Measurements from ENCODE around the gene TRMO. TPM values are rescaled to one million over a fixed set of nuclear protein-coding genes. Genes with fewer than 3 reads are reported as not detected.
"Not testable (repeated sequence)": the region's sequence is repeated elsewhere in the genome, so short reads cannot be mapped to it uniquely, and the experiment has no call there.

The TRMO gene
- total RNA-seq, 1 donor from 2014 or later = 6.8 TPM

DNA sequence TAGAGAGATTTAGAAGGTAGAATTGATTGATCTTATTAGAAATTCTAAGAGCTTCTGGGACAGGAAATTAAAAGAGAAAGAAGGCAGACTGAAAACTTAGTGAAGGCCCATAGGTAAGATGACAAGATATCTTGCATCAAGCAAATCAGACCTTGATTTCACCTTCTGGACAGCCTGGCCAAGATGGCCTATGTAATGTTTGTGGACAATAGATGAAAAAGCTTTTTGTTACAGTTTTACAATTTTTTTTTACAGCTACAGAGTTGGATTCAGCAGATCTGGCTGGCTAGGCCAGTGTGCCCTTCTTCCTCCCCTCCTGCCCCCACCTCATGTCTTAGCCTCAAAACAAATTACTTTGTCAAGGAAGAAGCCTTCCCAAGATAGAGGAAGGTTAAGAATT, 37.3 kb upstream of the TRMO start:
- Mint-ChIP-seq H3K4me1 (ENCODE audit: unreplicated experiment) (no peaks in the 10 kb centered on the region), H3K27me3 (ENCODE audit: unreplicated experiment) (no peaks in the 10 kb centered on the region), H3K4me3 (ENCODE audit: unreplicated experiment) (no peak overlapping the region), H3K36me3 (ENCODE audit: low read depth, unreplicated experiment) (no peaks in the 10 kb centered on the region), H3K9me3 (ENCODE audit: unreplicated experiment) (no peaks in the 10 kb centered on the region), H3K27ac (ENCODE audit: unreplicated experiment) (no peak overlapping the region)
- no peak for DNase-seq (ENCODE audit: low spot score)
- TF ChIP-seq, protein P1, sequence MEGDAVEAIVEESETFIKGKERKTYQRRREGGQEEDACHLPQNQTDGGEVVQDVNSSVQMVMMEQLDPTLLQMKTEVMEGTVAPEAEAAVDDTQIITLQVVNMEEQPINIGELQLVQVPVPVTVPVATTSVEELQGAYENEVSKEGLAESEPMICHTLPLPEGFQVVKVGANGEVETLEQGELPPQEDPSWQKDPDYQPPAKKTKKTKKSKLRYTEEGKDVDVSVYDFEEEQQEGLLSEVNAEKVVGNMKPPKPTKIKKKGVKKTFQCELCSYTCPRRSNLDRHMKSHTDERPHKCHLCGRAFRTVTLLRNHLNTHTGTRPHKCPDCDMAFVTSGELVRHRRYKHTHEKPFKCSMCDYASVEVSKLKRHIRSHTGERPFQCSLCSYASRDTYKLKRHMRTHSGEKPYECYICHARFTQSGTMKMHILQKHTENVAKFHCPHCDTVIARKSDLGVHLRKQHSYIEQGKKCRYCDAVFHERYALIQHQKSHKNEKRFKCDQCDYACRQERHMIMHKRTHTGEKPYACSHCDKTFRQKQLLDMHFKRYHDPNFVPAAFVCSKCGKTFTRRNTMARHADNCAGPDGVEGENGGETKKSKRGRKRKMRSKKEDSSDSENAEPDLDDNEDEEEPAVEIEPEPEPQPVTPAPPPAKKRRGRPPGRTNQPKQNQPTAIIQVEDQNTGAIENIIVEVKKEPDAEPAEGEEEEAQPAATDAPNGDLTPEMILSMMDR (IDR thresholded peaks at IDR 0.05; ENCODE audit: unreplicated experiment) = no peak

DNA sequence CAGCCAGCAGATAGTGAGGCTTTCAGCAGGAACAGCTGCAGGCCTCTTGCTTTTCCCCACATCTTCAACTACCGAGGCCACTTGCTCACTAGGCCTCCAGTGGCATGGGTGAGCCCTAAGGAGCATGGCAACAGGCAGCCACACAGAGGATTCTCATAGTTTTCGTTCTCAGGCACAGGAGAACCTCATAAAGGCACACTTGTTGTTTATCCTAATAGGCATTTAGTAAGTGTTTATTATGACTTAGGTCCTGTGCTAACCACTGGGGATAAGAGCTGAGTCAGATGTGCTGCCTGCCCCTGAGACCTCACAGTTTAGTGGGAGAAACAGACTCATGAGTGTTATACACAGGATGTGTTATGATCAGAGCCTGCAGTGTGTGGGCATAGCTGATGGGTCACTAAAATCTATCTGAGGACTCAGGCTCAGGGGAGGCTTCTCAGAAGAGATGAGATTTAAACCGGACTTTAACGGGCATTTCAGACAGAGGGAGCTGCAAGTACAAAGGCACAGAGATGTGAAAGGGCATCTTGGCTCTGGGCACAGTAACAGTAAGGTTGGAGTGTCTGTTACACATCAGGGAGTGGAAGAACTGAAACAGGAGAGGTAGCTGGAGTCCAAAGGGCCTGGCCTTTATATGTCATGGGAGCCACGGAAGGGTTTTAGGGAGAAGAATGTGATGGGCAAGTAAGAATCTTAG, 36.7 kb upstream of the TRMO start:
- no peaks in the 10 kb centered on the region for H3K36me3 Mint-ChIP-seq (ENCODE audit: low read depth, unreplicated experiment)
- H3K27ac Mint-ChIP-seq (ENCODE audit: unreplicated experiment) = no peak overlapping the region
- no peak for DNase-seq (ENCODE audit: low spot score)

DNA sequence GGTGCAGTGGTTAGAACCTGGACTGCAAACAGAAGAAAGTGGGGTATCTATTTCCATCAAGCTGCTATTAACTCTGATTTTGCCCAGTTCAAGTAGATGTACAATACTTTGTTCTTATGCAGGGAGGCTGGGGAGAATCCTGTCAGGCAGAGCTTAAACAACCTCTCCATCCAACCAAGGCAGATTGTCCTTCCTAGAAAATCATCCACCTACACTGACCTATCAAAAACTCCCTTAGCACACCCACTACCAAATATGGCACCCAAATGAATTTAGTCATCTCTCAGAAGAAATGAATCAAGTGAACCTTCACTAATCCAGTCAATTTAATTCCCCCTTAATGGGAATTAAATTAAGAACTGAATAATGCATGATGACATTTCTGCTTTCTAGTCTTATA, 34.0 kb upstream of the TRMO start:
- Mint-ChIP-seq H3K9me3 (ENCODE audit: unreplicated experiment) (no peaks in the 10 kb centered on the region), H3K4me3 (ENCODE audit: unreplicated experiment) (no peak overlapping the region), H3K36me3 (ENCODE audit: low read depth, unreplicated experiment) (no peaks in the 10 kb centered on the region), H3K4me1 (ENCODE audit: unreplicated experiment) (no peaks in the 10 kb centered on the region), H3K27me3 (ENCODE audit: unreplicated experiment) (no peaks in the 10 kb centered on the region), H3K27ac (ENCODE audit: unreplicated experiment) (no peak overlapping the region)
- no peak for DNase-seq (ENCODE audit: low spot score)
- TF ChIP-seq, protein P1 (IDR thresholded peaks at IDR 0.05; ENCODE audit: unreplicated experiment) = no peak

More for the DNA sequence above, 36.7 kb upstream of the TRMO start:
- no peaks in the 10 kb centered on the region for H3K4me1 Mint-ChIP-seq (ENCODE audit: unreplicated experiment)
- H3K4me3 Mint-ChIP-seq (ENCODE audit: unreplicated experiment) = no peak overlapping the region
- TF ChIP-seq, protein P1 (IDR thresholded peaks at IDR 0.05; ENCODE audit: unreplicated experiment) = no peak
- no peaks in the 10 kb centered on the region for H3K27me3 Mint-ChIP-seq (ENCODE audit: unreplicated experiment)
- H3K9me3 Mint-ChIP-seq (ENCODE audit: unreplicated experiment) = no peaks in the 10 kb centered on the region

DNA sequence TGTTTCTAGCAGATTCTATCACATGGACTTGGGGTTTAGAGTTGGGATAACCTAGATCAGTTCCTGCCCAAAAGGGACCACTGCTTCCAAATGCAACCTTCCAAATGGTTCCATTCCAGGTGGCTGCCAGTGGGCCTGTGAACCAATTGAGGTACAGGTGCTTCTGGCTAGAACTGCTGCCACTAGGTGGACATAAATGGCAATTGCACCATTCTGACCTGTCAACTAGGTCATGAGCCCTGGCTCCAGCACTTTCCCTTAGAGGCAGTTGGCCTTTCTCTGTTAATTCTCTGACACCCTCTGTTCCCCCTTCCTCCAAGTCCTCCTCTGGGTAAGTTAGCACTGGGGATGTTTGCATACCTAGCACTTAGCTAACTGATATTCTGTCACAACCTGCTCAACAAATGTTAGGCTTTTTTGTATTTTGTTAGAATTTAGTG, 32.3 kb upstream of the TRMO start:
- TF ChIP-seq, protein P1 (IDR thresholded peaks at IDR 0.05; ENCODE audit: unreplicated experiment) = peak; percentile 65
- no peak overlapping the region for H3K4me3 Mint-ChIP-seq (ENCODE audit: unreplicated experiment)
- no peaks in the 10 kb centered on the region for H3K36me3 Mint-ChIP-seq (ENCODE audit: low read depth, unreplicated experiment)
- H3K27me3 Mint-ChIP-seq (ENCODE audit: unreplicated experiment) = no peaks in the 10 kb centered on the region
- no peak overlapping the region for H3K27ac Mint-ChIP-seq (ENCODE audit: unreplicated experiment)
- no peaks in the 10 kb centered on the region for H3K9me3 Mint-ChIP-seq (ENCODE audit: unreplicated experiment)
- no peaks in the 10 kb centered on the region for H3K4me1 Mint-ChIP-seq (ENCODE audit: unreplicated experiment)
- DNase-seq (ENCODE audit: low spot score) = peak; percentile 52

DNA sequence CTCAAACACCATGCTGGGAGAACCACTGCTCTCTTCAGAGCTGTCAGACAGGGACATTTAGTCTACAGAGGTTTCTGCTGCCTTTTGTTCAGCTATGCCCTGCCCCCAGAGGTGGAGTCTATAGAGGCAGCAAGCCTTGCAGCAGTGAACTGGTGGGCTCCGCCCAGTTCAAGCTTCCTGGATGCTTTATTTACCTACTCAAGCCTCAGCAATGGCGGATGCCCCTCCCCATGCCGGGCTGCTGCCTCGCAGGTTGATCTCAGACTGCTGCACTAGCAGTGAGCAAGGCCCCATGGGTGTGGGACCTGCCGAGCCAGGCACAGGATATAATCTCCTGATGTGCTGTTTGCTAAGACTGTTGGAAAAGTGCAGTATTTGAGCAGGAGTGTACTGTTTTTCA, 28.6 kb upstream of the TRMO start:
- H3K4me3 Mint-ChIP-seq (ENCODE audit: unreplicated experiment); H3K9me3 Mint-ChIP-seq (ENCODE audit: unreplicated experiment); DNase-seq (ENCODE audit: low spot score); H3K36me3 Mint-ChIP-seq (ENCODE audit: low read depth, unreplicated experiment); H3K27me3 Mint-ChIP-seq (ENCODE audit: unreplicated experiment); H3K27ac Mint-ChIP-seq (ENCODE audit: unreplicated experiment); H3K4me1 Mint-ChIP-seq (ENCODE audit: unreplicated experiment): not testable (repeated sequence)

DNA sequence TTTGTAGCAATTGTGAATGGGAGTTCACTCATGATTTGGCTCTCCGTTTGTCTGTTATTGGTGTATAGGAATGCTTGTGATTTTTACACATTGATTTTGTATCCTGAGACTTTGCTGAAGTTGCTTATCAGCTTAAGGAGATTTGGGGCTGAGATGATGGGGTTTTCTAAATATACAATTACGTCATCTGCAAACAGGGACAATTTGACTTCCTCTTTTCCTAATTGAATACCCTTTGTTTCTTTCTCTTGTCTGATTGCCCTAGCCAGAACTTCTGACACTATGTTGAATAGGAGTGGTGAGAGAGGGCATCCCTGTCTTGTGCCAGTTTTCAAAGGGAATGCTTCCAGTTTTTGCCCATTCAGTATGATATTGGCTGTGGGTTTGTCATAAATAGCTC, 24.8 kb upstream of the TRMO start:
- not testable (repeated sequence) for H3K27me3 Mint-ChIP-seq (ENCODE audit: unreplicated experiment); H3K36me3 Mint-ChIP-seq (ENCODE audit: low read depth, unreplicated experiment); H3K9me3 Mint-ChIP-seq (ENCODE audit: unreplicated experiment); H3K4me3 Mint-ChIP-seq (ENCODE audit: unreplicated experiment); DNase-seq (ENCODE audit: low spot score); H3K27ac Mint-ChIP-seq (ENCODE audit: unreplicated experiment); H3K4me1 Mint-ChIP-seq (ENCODE audit: unreplicated experiment)

DNA sequence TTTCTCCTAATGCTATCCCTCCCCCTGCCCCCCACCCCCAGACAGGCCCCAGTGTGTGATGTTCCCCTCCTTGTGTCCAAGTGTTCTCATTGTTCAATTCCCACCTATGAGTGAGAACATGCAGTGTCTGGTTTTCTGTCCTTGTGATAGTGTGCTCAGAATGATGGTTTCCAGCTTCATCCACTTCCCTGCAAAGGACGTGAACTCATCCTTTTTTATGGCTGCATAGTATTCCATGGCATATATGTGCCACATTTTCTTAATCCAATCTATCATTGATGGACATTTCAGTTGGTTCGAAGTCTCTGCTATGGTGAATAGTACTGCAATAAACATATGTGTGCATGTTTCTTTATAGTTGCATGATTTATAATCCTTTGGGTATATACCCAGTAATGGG, 23.2 kb upstream of the TRMO start:
- DNase-seq (ENCODE audit: low spot score); H3K4me3 Mint-ChIP-seq (ENCODE audit: unreplicated experiment); H3K4me1 Mint-ChIP-seq (ENCODE audit: unreplicated experiment); H3K27ac Mint-ChIP-seq (ENCODE audit: unreplicated experiment); H3K9me3 Mint-ChIP-seq (ENCODE audit: unreplicated experiment); H3K27me3 Mint-ChIP-seq (ENCODE audit: unreplicated experiment); H3K36me3 Mint-ChIP-seq (ENCODE audit: low read depth, unreplicated experiment): not testable (repeated sequence)

Data from endothelial cell (in vitro differentiated cells).